Colonic mucosa (tissue), 4 donors: Measurements from ENCODE around the gene BICC1. TPM values are rescaled to one million over a fixed set of nuclear protein-coding genes. Genes with fewer than 3 reads are reported as not detected.

Experiments used
- DNase-seq: peaks from one replicate; pipeline ENCODE4 v3.0.0-alpha.2; 2020
- H3K27ac ChIP-seq: fragments of 200-600 bp; one replicate; pipeline ENCODE4 v1.8.0; 2021
- H3K27me3 ChIP-seq: fragments of 200-600 bp; one replicate; pipeline ENCODE4 v1.8.0; 2021
- H3K36me3 ChIP-seq: fragments of 200-600 bp; one replicate; pipeline ENCODE4 v1.8.0; 2021
- H3K4me1 ChIP-seq: fragments of 200-600 bp; one replicate; pipeline ENCODE4 v1.8.0; 2021; ENCODE audit warnings: mild to moderate bottlenecking
- H3K4me3 ChIP-seq: fragments of 200-600 bp; one replicate; pipeline ENCODE4 v1.8.0; 2021
- H3K9ac ChIP-seq, 2 donors: one replicate each; pipeline ENCODE4 v1.7.0; 2013; ENCODE audit warnings: control low read depth in 2 of 2, low read depth in 2 of 2, low read length in 2 of 2
- H3K9me3 ChIP-seq: fragments of 200-600 bp; one replicate; pipeline ENCODE4 v1.8.0; 2021
- intact Hi-C: fragments of 100-400 bp; cut with DNase I; formaldehyde crosslinking; loops from one replicate; pipeline ENCODE4 v1.14.1; 2022
- total RNA-seq, 2 donors: library from RNA; stranded (reverse); fragmentation: NEBNext Ultra II Directional in 1 of 2; extraction: Animal tissue kit (Norgen Biotek cat#: 25700) in 1 of 2; gene quantifications; one replicate each; pipeline ENCODE4 v1.2.1, GENCODE V29; 2021
- TF ChIP-seq, protein P1 (sequence below): fragments of 200-600 bp; IDR thresholded peaks from one replicate; pipeline ENCODE4 v1.8.0; 2022; ENCODE audit warnings: antibody characterized with exemption, mild to moderate bottlenecking
- donor health status: healthy.
- donor health status: DM: no; HTN: no; CAD: no.
- donor health status: DM: no; HTN: no; CAD: no.

BICC1 gene
- total RNA-seq, 2 donors from 2014 or later, result 1.3 to 2.9 TPM

- TF ChIP-seq, protein P1, sequence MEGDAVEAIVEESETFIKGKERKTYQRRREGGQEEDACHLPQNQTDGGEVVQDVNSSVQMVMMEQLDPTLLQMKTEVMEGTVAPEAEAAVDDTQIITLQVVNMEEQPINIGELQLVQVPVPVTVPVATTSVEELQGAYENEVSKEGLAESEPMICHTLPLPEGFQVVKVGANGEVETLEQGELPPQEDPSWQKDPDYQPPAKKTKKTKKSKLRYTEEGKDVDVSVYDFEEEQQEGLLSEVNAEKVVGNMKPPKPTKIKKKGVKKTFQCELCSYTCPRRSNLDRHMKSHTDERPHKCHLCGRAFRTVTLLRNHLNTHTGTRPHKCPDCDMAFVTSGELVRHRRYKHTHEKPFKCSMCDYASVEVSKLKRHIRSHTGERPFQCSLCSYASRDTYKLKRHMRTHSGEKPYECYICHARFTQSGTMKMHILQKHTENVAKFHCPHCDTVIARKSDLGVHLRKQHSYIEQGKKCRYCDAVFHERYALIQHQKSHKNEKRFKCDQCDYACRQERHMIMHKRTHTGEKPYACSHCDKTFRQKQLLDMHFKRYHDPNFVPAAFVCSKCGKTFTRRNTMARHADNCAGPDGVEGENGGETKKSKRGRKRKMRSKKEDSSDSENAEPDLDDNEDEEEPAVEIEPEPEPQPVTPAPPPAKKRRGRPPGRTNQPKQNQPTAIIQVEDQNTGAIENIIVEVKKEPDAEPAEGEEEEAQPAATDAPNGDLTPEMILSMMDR, result no peak
- no peaks in the 10 kb centered on the region for H3K9me3 ChIP-seq
- no peaks in the 10 kb centered on the region for H3K27me3 ChIP-seq
- intact Hi-C loops, result no loop called here
- DNase-seq, result no peak
- H3K27ac ChIP-seq, result no peak overlapping the region
- H3K9ac ChIP-seq, result no peak overlapping the region
- no peaks in the 10 kb centered on the region for H3K4me1 ChIP-seq
- H3K4me3 ChIP-seq, result no peak overlapping the region
- H3K36me3 ChIP-seq, result no peaks in the 10 kb centered on the region
Measured at GRCh38 chr10:58824396-58824795, 311.7 kb downstream of the BICC1 start.

DNA sequence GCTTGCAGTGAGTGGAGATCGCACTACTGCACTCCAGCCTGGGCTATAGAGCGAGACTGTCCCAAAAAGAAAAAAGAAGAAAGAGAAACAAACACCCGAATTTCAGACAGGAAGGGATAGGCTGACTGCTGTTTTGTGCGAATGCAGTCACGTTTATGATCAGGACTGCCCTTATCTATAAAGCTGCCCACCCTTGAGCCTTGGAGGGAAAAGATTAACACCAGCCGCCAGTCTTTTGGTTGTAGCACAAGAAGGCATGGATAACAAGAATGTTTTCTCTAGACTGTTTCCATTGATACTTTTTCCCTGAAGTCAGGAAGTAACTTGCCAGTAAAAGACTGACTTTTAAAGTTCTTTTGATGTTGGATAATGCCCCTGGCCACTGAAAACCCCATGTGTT, 314.0 kb downstream of the BICC1 start:
- Histone ChIP-seq H3K27ac (no peak overlapping the region), H3K4me1 (no peaks in the 10 kb centered on the region), H3K9ac (no peak overlapping the region), H3K4me3 (no peak overlapping the region), H3K27me3 (no peaks in the 10 kb centered on the region), H3K36me3 (no peaks in the 10 kb centered on the region), H3K9me3 (no peaks in the 10 kb centered on the region)
- no peak for DNase-seq
- TF ChIP-seq, protein P1, result no peak
- intact Hi-C loops, result no loop called here

DNA sequence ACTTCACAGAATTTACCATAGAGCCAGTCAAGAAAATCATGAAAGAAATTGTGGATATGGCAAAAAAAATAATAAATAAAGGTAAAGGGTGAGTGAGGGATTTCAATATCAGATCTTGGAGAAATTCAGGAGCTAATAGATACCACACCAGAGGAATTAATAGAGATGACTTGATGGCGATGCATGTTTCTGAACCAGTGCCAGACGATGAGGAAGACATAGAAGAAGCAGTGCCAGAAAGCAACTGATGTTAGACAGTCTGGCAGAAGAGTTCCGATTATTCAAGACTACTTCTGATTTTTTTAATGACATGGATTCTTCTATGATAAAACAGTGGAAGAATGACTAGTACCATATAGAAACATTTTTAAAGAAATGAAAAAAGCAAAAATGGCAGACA, 314.7 kb downstream of the BICC1 start:
- no peaks in the 10 kb centered on the region for H3K27me3 ChIP-seq
- intact Hi-C loops, result no loop called here
- no peak overlapping the region for H3K27ac ChIP-seq
- no peak overlapping the region for H3K9ac ChIP-seq
- DNase-seq, result no peak
- H3K4me1 ChIP-seq, result no peaks in the 10 kb centered on the region
- H3K36me3 ChIP-seq, result no peaks in the 10 kb centered on the region
- TF ChIP-seq, protein P1, result no peak
- no peak overlapping the region for H3K4me3 ChIP-seq
- no peaks in the 10 kb centered on the region for H3K9me3 ChIP-seq

DNA sequence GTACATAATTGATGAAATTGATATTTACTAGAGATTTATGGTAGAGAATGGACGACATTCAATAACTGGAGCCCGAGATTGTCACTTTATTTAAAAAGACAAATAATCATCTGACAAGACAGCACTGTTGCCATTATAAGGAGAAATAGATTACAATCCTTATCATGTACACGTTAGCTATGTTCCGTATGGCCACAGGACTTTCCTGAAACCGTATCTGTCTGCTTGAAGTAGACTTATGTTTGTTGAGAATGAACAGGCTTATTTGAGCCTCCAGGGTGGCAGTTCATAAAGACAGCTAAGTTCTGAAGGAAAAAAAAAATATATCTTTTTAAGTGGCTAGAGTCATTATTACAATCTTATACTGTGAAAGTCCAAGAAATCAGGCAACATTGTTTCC, 317.2 kb downstream of the BICC1 start:
- intact Hi-C loops, result no loop called here
- H3K9me3 ChIP-seq, result no peaks in the 10 kb centered on the region
- no peak overlapping the region for H3K9ac ChIP-seq
- no peak overlapping the region for H3K4me3 ChIP-seq
- TF ChIP-seq, protein P1, result no peak
- H3K36me3 ChIP-seq, result no peaks in the 10 kb centered on the region
- H3K27ac ChIP-seq, result no peak overlapping the region
- no peaks in the 10 kb centered on the region for H3K4me1 ChIP-seq
- no peak for DNase-seq
- no peaks in the 10 kb centered on the region for H3K27me3 ChIP-seq

DNA sequence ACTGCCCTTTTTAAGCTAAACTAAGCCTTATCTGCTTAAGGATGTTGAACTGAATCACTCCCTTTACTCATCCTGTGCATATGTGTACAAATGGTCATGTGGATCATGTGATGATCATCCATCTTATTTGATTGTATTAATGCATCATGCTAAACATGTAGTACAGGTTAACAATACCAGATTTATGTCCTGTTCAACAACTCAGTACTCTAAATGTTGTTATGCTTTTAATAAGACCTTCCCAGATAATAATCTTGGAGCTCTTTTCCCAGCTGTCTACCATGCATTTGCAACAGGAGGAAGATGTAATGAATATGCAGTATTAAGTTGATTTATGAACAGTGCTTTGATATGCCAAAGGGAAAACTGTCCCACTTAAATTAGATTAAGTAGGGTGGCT, 318.0 kb downstream of the BICC1 start:
- Histone ChIP-seq H3K4me3 (no peak overlapping the region), H3K4me1 (no peaks in the 10 kb centered on the region), H3K27me3 (no peaks in the 10 kb centered on the region), H3K27ac (no peak overlapping the region), H3K36me3 (no peaks in the 10 kb centered on the region), H3K9me3 (no peaks in the 10 kb centered on the region), H3K9ac (no peak overlapping the region)
- TF ChIP-seq, protein P1, result no peak
- intact Hi-C loops, result no loop called here
- DNase-seq, result no peak
